Measurements from ENCODE around the gene TIMM9.
"Not testable (repeated sequence)": the region's sequence is repeated elsewhere in the genome, so short reads cannot be mapped to it uniquely, and the experiment has no call there.

Gene TIMM9

DNA sequence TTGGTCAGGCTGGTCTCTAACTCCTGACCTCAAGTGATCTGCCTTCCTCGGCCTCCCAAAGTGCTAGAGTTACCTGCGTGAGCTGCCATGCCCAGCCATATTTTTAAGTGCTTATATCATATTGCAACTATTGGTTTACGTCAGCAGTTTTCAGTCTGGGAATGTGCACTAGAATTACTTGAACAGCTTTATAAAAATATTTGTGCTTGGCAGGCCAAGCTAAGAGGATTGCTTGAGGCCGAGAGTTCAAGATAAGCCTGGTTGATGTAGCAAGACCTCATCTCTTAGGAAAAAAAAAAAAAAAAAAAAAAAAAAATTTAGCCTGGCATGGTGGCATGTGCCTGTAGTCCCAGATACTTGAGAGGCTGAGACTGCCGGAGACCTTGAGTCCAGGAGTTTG lies 17.3 kb upstream of the TIMM9 start:
- no peaks in the 10 kb centered on the region for H3K4me1 ChIP-seq (ENCODE audit: control insufficient read depth in 2 of 2, insufficient read depth in 2 of 2, low read length in 2 of 2)
- no peak overlapping the region for H3K27ac ChIP-seq (ENCODE audit: low read depth in 2 of 2, low read length in 2 of 2)
- H3K36me3 ChIP-seq (ENCODE audit: control insufficient read depth in 2 of 2, insufficient read depth in 2 of 2, low read length in 2 of 2) = peaks cover 17 to 39% of the 10 kb centered on the region in 2 donors
- no peak overlapping the region for H3K4me3 ChIP-seq (ENCODE audit: low read length in 2 of 2)
- H3K27me3 ChIP-seq (ENCODE audit: control insufficient read depth in 2 of 2, insufficient read depth in 2 of 2, low read length in 2 of 2) = no peaks in the 10 kb centered on the region
- no peak overlapping the region for H3K9ac ChIP-seq (ENCODE audit: low read depth in 1 of 2, low read length in 2 of 2)
- no peaks in the 10 kb centered on the region for H3K9me3 ChIP-seq (ENCODE audit: control insufficient read depth in 2 of 2, low read length in 2 of 2)

GRCh38 chr14:58439476-58439875 lies 12.1 kb upstream of the TIMM9 start:
- Histone ChIP-seq H3K36me3 (ENCODE audit: control insufficient read depth in 2 of 2, insufficient read depth in 2 of 2, low read length in 2 of 2) (peaks cover 17 to 28% of the 10 kb centered on the region in 2 donors), H3K4me1 (ENCODE audit: control insufficient read depth in 2 of 2, insufficient read depth in 2 of 2, low read length in 2 of 2) (no peaks in the 10 kb centered on the region), H3K27ac (ENCODE audit: low read depth in 2 of 2, low read length in 2 of 2) (no peak overlapping the region)

GRCh38 chr14:58430156-58430555 lies 2.8 kb upstream of the TIMM9 start:
- Histone ChIP-seq H3K4me1 (ENCODE audit: control insufficient read depth in 2 of 2, insufficient read depth in 2 of 2, low read length in 2 of 2) (peaks cover 0 to 6% of the 10 kb centered on the region in 2 donors), H3K36me3 (ENCODE audit: control insufficient read depth in 2 of 2, insufficient read depth in 2 of 2, low read length in 2 of 2) (peaks cover 2 to 15% of the 10 kb centered on the region in 2 donors), H3K27me3 (ENCODE audit: control insufficient read depth in 2 of 2, insufficient read depth in 2 of 2, low read length in 2 of 2) (no peaks in the 10 kb centered on the region), H3K9ac (ENCODE audit: low read depth in 1 of 2, low read length in 2 of 2) (no peak overlapping the region), H3K9me3 (ENCODE audit: control insufficient read depth in 2 of 2, low read length in 2 of 2) (no peaks in the 10 kb centered on the region), H3K4me3 (ENCODE audit: low read length in 2 of 2) (no peak overlapping the region), H3K27ac (ENCODE audit: low read depth in 2 of 2, low read length in 2 of 2) (no peak overlapping the region)

More at GRCh38 chr14:58439476-58439875, 12.1 kb upstream of the TIMM9 start:
- no peak overlapping the region for H3K9ac ChIP-seq (ENCODE audit: low read depth in 1 of 2, low read length in 2 of 2)
- no peak overlapping the region for H3K4me3 ChIP-seq (ENCODE audit: low read length in 2 of 2)
- H3K9me3 ChIP-seq (ENCODE audit: control insufficient read depth in 2 of 2, low read length in 2 of 2) = no peaks in the 10 kb centered on the region
- H3K27me3 ChIP-seq (ENCODE audit: control insufficient read depth in 2 of 2, insufficient read depth in 2 of 2, low read length in 2 of 2) = no peaks in the 10 kb centered on the region

GRCh38 chr14:58428118-58428683 lies 870 bp upstream of the TIMM9 start:
- Histone ChIP-seq H3K27ac (ENCODE audit: low read depth in 2 of 2, low read length in 2 of 2) (peak overlapping the region; percentile 57 to 96), H3K9me3 (ENCODE audit: control insufficient read depth in 2 of 2, low read length in 2 of 2) (no peaks in the 10 kb centered on the region), H3K4me3 (ENCODE audit: low read length in 2 of 2) (peak overlapping the region; percentile 97 to 100), H3K4me1 (ENCODE audit: control insufficient read depth in 2 of 2, insufficient read depth in 2 of 2, low read length in 2 of 2) (peaks cover 0 to 6% of the 10 kb centered on the region in 2 donors), H3K27me3 (ENCODE audit: control insufficient read depth in 2 of 2, insufficient read depth in 2 of 2, low read length in 2 of 2) (no peaks in the 10 kb centered on the region), H3K9ac (ENCODE audit: low read depth in 1 of 2, low read length in 2 of 2) (peak overlapping the region; percentile 90 to 95), H3K36me3 (ENCODE audit: control insufficient read depth in 2 of 2, insufficient read depth in 2 of 2, low read length in 2 of 2) (peaks cover 10% of the 10 kb centered on the region in 2 donors)

DNA sequence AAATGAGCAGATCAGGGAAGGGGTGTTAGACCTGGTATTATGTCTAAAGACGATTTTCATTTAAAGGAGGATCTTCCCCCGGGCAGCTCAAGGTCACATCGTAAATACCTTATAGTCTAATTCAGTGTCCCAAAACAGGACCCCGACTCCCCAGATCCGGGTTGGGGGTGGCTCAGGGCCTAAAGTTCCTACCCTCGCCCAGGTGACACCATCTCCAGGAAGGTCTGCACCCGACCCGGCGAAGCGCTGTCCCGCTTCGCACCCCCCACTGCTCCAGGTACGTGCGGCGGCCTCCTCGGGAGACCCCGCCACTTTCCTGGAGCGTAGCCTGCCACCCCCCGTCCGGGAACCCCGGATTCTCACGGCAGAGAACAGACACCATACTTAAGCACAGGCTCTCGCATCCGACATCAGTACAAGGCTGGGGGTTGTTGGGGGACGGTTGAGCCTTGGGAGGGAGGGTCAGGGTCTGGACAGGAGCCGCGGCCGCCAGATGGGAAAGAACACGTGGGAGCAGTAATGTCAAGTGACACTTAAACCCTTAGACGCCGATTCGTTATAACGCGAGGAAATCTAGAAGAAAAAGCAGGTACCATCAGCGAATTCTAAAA lies 556 bp downstream of the TIMM9 start:
- Histone ChIP-seq H3K27ac (ENCODE audit: low read depth in 2 of 2, low read length in 2 of 2) (peak overlapping the region; percentile 91 to 96), H3K9me3 (ENCODE audit: control insufficient read depth in 2 of 2, low read length in 2 of 2) (no peaks in the 10 kb centered on the region), H3K27me3 (ENCODE audit: control insufficient read depth in 2 of 2, insufficient read depth in 2 of 2, low read length in 2 of 2) (no peaks in the 10 kb centered on the region), H3K4me3 (ENCODE audit: low read length in 2 of 2) (peak overlapping the region; percentile 97 to 100), H3K36me3 (ENCODE audit: control insufficient read depth in 2 of 2, insufficient read depth in 2 of 2, low read length in 2 of 2) (peaks cover 2 to 14% of the 10 kb centered on the region in 2 donors), H3K4me1 (ENCODE audit: control insufficient read depth in 2 of 2, insufficient read depth in 2 of 2, low read length in 2 of 2) (peaks cover 0 to 6% of the 10 kb centered on the region in 2 donors), H3K9ac (ENCODE audit: low read depth in 1 of 2, low read length in 2 of 2) (peak overlapping the region; percentile 90 to 95)

- H3K27ac ChIP-seq (ENCODE audit: low read depth in 2 of 2, low read length in 2 of 2); H3K4me1 ChIP-seq (ENCODE audit: control insufficient read depth in 2 of 2, insufficient read depth in 2 of 2, low read length in 2 of 2); H3K4me3 ChIP-seq (ENCODE audit: low read length in 2 of 2); H3K27me3 ChIP-seq (ENCODE audit: control insufficient read depth in 2 of 2, insufficient read depth in 2 of 2, low read length in 2 of 2); H3K9me3 ChIP-seq (ENCODE audit: control insufficient read depth in 2 of 2, low read length in 2 of 2); H3K9ac ChIP-seq (ENCODE audit: low read depth in 1 of 2, low read length in 2 of 2): not testable (repeated sequence)
- peaks cover 15 to 17% of the 10 kb centered on the region in 2 donors for H3K36me3 ChIP-seq (ENCODE audit: control insufficient read depth in 2 of 2, insufficient read depth in 2 of 2, low read length in 2 of 2)
Observed at GRCh38 chr14:58416934-58417333, 10.4 kb downstream of the TIMM9 start.

GRCh38 chr14:58415636-58416547 lies 11.4 kb downstream of the TIMM9 start:
- Histone ChIP-seq H3K27ac (ENCODE audit: low read depth in 2 of 2, low read length in 2 of 2) (no peak overlapping the region), H3K9ac (ENCODE audit: low read depth in 1 of 2, low read length in 2 of 2) (no peak overlapping the region), H3K4me1 (ENCODE audit: control insufficient read depth in 2 of 2, insufficient read depth in 2 of 2, low read length in 2 of 2) (no peaks in the 10 kb centered on the region), H3K9me3 (ENCODE audit: control insufficient read depth in 2 of 2, low read length in 2 of 2) (no peaks in the 10 kb centered on the region), H3K27me3 (ENCODE audit: control insufficient read depth in 2 of 2, insufficient read depth in 2 of 2, low read length in 2 of 2) (no peaks in the 10 kb centered on the region), H3K4me3 (ENCODE audit: low read length in 2 of 2) (no peak overlapping the region), H3K36me3 (ENCODE audit: control insufficient read depth in 2 of 2, insufficient read depth in 2 of 2, low read length in 2 of 2) (peaks cover 13 to 17% of the 10 kb centered on the region in 2 donors)

GRCh38 chr14:58414845-58415244 lies 12.5 kb downstream of the TIMM9 start:
- Histone ChIP-seq H3K9ac (ENCODE audit: low read depth in 1 of 2, low read length in 2 of 2) (no peak overlapping the region), H3K27ac (ENCODE audit: low read depth in 2 of 2, low read length in 2 of 2) (no peak overlapping the region), H3K9me3 (ENCODE audit: control insufficient read depth in 2 of 2, low read length in 2 of 2) (no peaks in the 10 kb centered on the region), H3K4me3 (ENCODE audit: low read length in 2 of 2) (no peak overlapping the region), H3K4me1 (ENCODE audit: control insufficient read depth in 2 of 2, insufficient read depth in 2 of 2, low read length in 2 of 2) (no peaks in the 10 kb centered on the region), H3K27me3 (ENCODE audit: control insufficient read depth in 2 of 2, insufficient read depth in 2 of 2, low read length in 2 of 2) (no peaks in the 10 kb centered on the region), H3K36me3 (ENCODE audit: control insufficient read depth in 2 of 2, insufficient read depth in 2 of 2, low read length in 2 of 2) (peaks cover 22 to 26% of the 10 kb centered on the region in 2 donors)

GRCh38 chr14:58408681-58409215 lies 18.6 kb downstream of the TIMM9 start:
- no peaks in the 10 kb centered on the region for H3K4me1 ChIP-seq (ENCODE audit: control insufficient read depth in 2 of 2, insufficient read depth in 2 of 2, low read length in 2 of 2)
- no peak overlapping the region for H3K27ac ChIP-seq (ENCODE audit: low read depth in 2 of 2, low read length in 2 of 2)
- H3K36me3 ChIP-seq (ENCODE audit: control insufficient read depth in 2 of 2, insufficient read depth in 2 of 2, low read length in 2 of 2) = peaks cover 20 to 34% of the 10 kb centered on the region in 2 donors
- no peaks in the 10 kb centered on the region for H3K9me3 ChIP-seq (ENCODE audit: control insufficient read depth in 2 of 2, low read length in 2 of 2)
- no peaks in the 10 kb centered on the region for H3K27me3 ChIP-seq (ENCODE audit: control insufficient read depth in 2 of 2, insufficient read depth in 2 of 2, low read length in 2 of 2)
- H3K4me3 ChIP-seq (ENCODE audit: low read length in 2 of 2) = no peak overlapping the region
- H3K9ac ChIP-seq (ENCODE audit: low read depth in 1 of 2, low read length in 2 of 2) = no peak overlapping the region

DNA sequence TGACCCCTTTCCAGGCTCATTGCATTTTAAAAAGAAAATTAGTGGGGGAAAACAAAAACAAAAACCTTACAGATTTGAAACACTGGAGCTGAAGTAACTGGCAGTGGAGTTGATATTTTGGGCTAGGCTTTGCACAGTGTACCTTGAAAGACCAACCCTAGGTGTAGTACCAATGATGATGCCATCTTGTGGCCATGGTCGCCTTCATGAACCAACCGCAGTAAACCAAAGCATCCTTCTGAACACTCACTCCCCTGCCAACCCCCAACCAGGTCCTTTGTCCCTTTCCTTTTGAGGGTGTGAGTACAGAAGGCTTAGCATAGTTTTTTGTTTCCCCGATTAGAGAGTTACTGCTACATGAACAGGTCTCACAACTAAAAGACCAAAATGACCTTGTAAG lies 25.7 kb downstream of the TIMM9 start:
- H3K4me3 ChIP-seq (ENCODE audit: low read length in 2 of 2) = no peak overlapping the region
- peaks cover 0 to 1% of the 10 kb centered on the region in 2 donors for H3K4me1 ChIP-seq (ENCODE audit: control insufficient read depth in 2 of 2, insufficient read depth in 2 of 2, low read length in 2 of 2)
- H3K27me3 ChIP-seq (ENCODE audit: control insufficient read depth in 2 of 2, insufficient read depth in 2 of 2, low read length in 2 of 2) = no peaks in the 10 kb centered on the region
- no peak overlapping the region for H3K9ac ChIP-seq (ENCODE audit: low read depth in 1 of 2, low read length in 2 of 2)
- no peak overlapping the region for H3K27ac ChIP-seq (ENCODE audit: low read depth in 2 of 2, low read length in 2 of 2)
- H3K36me3 ChIP-seq (ENCODE audit: control insufficient read depth in 2 of 2, insufficient read depth in 2 of 2, low read length in 2 of 2) = no peaks in the 10 kb centered on the region
- H3K9me3 ChIP-seq (ENCODE audit: control insufficient read depth in 2 of 2, low read length in 2 of 2) = no peaks in the 10 kb centered on the region

Data from mucosa of rectum (tissue), 2 donors.